Loucy (cell line): ENCODE measurements around the gene C10orf143.

Source experiments
- CTCF ChIP-seq: fragments of 200-600 bp; sonication (generic); conservative IDR thresholded peaks from 2 replicates; pipeline ENCODE4 v1.5.1; 2014; ENCODE audit warnings: mild to moderate bottlenecking, antibody characterized with exemption, low read length
- EZH2phosphoT487 ChIP-seq: fragments of 200-600 bp; IDR thresholded peaks from 2 replicates; pipeline ENCODE4 v1.6.1; 2018; ENCODE audit warnings: antibody characterized with exemption, mild to moderate bottlenecking, moderate library complexity, borderline replicate concordance

DNA sequence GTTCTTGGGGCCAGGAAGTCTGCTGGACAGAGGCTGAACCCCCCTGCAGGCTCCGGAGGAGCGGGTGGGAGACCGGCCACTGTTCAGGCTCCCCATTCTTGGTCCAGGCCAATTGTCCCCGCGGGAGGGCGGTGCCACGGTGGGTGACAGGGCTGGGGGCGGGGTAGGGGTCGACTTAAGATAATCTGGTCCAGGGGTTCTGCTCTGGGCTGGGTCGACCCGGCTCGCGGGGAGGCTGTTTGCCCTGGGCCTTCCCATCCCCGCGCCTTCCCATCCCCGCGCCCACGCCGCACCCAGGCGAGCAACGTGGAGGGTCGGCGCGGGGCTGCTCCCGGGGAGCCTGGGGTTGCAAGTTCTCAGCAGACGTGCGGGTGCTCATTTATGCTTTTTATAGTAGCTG lies 18.3 kb upstream of the C10orf143 start:
- no peak for TF ChIP-seq CTCF
- no peak for TF ChIP-seq EZH2phosphoT487
